Measurements from ENCODE around the gene FBXO47.

DNA sequence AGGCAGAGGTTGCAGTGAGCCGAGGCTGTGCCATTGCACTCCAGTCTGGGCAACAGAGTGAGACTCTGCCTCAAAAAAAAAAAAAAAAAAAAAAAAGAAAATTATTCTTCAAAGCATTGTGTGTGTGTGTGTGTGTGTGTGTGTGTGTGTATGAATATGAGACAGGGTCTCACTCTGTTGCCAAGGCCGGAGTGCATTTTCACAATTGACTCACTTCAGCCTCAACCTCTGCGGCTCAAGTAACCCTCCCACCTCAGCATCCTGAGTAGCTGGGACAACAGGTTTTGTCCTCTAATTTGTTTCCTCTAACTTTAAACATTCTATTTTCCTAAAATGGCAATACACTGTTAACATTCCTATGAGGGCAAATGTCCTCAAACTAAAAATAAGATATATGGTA lies 7.7 kb downstream of the FBXO47 start:
- no peak for TF ChIP-seq ZSCAN16 (tag by site-specific recombination; IDR thresholded peaks at IDR 0.05)
- no peak for TF ChIP-seq SCRT2 (tag by site-specific recombination; IDR thresholded peaks at IDR 0.05)
- no peak for TF ChIP-seq ZBTB21 (tag by site-specific recombination; IDR thresholded peaks at IDR 0.05)
- no peak for TF ChIP-seq REST (tag by site-specific recombination; IDR thresholded peaks at IDR 0.05)
- TF ChIP-seq, protein P1, sequence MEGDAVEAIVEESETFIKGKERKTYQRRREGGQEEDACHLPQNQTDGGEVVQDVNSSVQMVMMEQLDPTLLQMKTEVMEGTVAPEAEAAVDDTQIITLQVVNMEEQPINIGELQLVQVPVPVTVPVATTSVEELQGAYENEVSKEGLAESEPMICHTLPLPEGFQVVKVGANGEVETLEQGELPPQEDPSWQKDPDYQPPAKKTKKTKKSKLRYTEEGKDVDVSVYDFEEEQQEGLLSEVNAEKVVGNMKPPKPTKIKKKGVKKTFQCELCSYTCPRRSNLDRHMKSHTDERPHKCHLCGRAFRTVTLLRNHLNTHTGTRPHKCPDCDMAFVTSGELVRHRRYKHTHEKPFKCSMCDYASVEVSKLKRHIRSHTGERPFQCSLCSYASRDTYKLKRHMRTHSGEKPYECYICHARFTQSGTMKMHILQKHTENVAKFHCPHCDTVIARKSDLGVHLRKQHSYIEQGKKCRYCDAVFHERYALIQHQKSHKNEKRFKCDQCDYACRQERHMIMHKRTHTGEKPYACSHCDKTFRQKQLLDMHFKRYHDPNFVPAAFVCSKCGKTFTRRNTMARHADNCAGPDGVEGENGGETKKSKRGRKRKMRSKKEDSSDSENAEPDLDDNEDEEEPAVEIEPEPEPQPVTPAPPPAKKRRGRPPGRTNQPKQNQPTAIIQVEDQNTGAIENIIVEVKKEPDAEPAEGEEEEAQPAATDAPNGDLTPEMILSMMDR (tag by site-specific recombination; IDR thresholded peaks at IDR 0.05) = no peak
- TF ChIP-seq, protein P2, sequence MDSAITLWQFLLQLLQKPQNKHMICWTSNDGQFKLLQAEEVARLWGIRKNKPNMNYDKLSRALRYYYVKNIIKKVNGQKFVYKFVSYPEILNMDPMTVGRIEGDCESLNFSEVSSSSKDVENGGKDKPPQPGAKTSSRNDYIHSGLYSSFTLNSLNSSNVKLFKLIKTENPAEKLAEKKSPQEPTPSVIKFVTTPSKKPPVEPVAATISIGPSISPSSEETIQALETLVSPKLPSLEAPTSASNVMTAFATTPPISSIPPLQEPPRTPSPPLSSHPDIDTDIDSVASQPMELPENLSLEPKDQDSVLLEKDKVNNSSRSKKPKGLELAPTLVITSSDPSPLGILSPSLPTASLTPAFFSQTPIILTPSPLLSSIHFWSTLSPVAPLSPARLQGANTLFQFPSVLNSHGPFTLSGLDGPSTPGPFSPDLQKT (IDR thresholded peaks at IDR 0.05; ENCODE audit: borderline replicate concordance, low read depth, low read length) = no peak
- TF ChIP-seq KLF1 (tag by site-specific recombination; IDR thresholded peaks at IDR 0.05) = no peak
- no peak for TF ChIP-seq ZNF10 (tag by site-specific recombination; IDR thresholded peaks at IDR 0.05)
- TF ChIP-seq ZNF416 (tag by site-specific recombination; IDR thresholded peaks at IDR 0.05) = no peak
- no peak for TF ChIP-seq ZNF169 (tag by site-specific recombination; IDR thresholded peaks at IDR 0.05)
- no peak for TF ChIP-seq ZNF362 (tag by site-specific recombination; IDR thresholded peaks at IDR 0.05)
- TF ChIP-seq ZBTB49 (tag by site-specific recombination; IDR thresholded peaks at IDR 0.05; ENCODE audit: low read depth) = no peak
- no peak for TF ChIP-seq ZNF785 (tag by site-specific recombination; IDR thresholded peaks at IDR 0.05)
- TF ChIP-seq ZNF776 (tag by site-specific recombination; IDR thresholded peaks at IDR 0.05; ENCODE audit: borderline replicate concordance) = no peak

Measured in HEK293 (cell line).